Activated naive CD4-positive, alpha-beta T cell treated with anti-CD3 and anti-CD28 coated beads, Interleukin-2, amount 50 U/mL, for 16 hours (primary cell): ENCODE results near the gene SLAMF8.

ENCODE experiments used
- DNase-seq: peaks from one replicate; pipeline ENCODE4 v3.0.0-alpha.2; 2020

The SLAMF8 gene

GRCh38 chr1:159873530-159874143 lies 47.0 kb downstream of the SLAMF8 start:
- DNase-seq: no peak

- no peak for DNase-seq
Measured at GRCh38 chr1:159877695-159878444, 51.2 kb downstream of the SLAMF8 start.

GRCh38 chr1:159879136-159879535 lies 52.5 kb downstream of the SLAMF8 start:
- no peak for DNase-seq

- no peak for DNase-seq
Measured at GRCh38 chr1:159879977-159880376, 53.3 kb downstream of the SLAMF8 start.

GRCh38 chr1:159880430-159880829 lies 53.8 kb downstream of the SLAMF8 start:
- DNase-seq: no peak

GRCh38 chr1:159881622-159882526 lies 55.2 kb downstream of the SLAMF8 start:
- DNase-seq: no peak

- DNase-seq: no peak
Measured at GRCh38 chr1:159882527-159882862, 55.8 kb downstream of the SLAMF8 start.

- no peak for DNase-seq
Measured at GRCh38 chr1:159883134-159883533, 56.5 kb downstream of the SLAMF8 start.

GRCh38 chr1:159884296-159884695 lies 57.6 kb downstream of the SLAMF8 start:
- no peak for DNase-seq
